Measurements from ENCODE around the gene PYM1.

DNA sequence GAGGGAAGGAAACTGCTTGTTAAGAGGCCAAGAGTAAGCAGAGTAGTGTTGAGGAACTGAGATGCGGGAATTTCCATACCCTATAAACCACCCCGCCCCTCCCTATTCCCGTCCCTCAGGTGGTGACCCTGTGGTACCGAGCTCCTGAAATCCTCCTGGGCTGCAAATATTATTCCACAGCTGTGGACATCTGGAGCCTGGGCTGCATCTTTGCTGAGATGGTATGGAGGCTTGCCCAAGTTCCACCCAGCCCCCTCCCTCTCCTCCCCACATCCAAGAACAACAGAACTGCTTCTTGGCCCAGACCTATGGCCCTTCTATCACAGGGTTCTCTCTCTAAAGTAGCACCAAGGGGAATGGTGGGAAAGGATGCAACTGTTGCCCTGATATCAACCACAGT, 41.7 kb upstream of the PYM1 start:
- TF ChIP-seq, protein P1, sequence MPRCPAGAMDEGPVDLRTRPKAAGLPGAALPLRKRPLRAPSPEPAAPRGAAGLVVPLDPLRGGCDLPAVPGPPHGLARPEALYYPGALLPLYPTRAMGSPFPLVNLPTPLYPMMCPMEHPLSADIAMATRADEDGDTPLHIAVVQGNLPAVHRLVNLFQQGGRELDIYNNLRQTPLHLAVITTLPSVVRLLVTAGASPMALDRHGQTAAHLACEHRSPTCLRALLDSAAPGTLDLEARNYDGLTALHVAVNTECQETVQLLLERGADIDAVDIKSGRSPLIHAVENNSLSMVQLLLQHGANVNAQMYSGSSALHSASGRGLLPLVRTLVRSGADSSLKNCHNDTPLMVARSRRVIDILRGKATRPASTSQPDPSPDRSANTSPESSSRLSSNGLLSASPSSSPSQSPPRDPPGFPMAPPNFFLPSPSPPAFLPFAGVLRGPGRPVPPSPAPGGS (IDR thresholded peaks at IDR 0.05): no peak
- TF ChIP-seq POLR2A (IDR thresholded peaks at IDR 0.05; ENCODE audit: low read length) (no peak), RFX5 (IDR thresholded peaks at IDR 0.05) (no peak), CHD4 (IDR thresholded peaks at IDR 0.05; ENCODE audit: borderline replicate concordance) (no peak), RCOR1 (IDR thresholded peaks at IDR 0.05; ENCODE audit: low read depth, low read length) (no peak), RAD21 (conservative IDR thresholded peaks at IDR 0.05 in 1 of 2, IDR thresholded peaks at IDR 0.05 in 1 of 2) (no peak), HOXB13 (CRISPR knock-in tag; IDR thresholded peaks at IDR 0.05; ENCODE audit: low read depth) (no peak), ZSCAN20 (CRISPR knock-in tag; IDR thresholded peaks at IDR 0.05) (no peak), JUN (IDR thresholded peaks at IDR 0.05) (no peak), MAZ (IDR thresholded peaks at IDR 0.05; ENCODE audit: borderline replicate concordance, low read depth, low read length) (no peak)
- TF ChIP-seq, protein P2, sequence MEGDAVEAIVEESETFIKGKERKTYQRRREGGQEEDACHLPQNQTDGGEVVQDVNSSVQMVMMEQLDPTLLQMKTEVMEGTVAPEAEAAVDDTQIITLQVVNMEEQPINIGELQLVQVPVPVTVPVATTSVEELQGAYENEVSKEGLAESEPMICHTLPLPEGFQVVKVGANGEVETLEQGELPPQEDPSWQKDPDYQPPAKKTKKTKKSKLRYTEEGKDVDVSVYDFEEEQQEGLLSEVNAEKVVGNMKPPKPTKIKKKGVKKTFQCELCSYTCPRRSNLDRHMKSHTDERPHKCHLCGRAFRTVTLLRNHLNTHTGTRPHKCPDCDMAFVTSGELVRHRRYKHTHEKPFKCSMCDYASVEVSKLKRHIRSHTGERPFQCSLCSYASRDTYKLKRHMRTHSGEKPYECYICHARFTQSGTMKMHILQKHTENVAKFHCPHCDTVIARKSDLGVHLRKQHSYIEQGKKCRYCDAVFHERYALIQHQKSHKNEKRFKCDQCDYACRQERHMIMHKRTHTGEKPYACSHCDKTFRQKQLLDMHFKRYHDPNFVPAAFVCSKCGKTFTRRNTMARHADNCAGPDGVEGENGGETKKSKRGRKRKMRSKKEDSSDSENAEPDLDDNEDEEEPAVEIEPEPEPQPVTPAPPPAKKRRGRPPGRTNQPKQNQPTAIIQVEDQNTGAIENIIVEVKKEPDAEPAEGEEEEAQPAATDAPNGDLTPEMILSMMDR (IDR thresholded peaks at IDR 0.05): no peak
- TF ChIP-seq, protein P3, sequence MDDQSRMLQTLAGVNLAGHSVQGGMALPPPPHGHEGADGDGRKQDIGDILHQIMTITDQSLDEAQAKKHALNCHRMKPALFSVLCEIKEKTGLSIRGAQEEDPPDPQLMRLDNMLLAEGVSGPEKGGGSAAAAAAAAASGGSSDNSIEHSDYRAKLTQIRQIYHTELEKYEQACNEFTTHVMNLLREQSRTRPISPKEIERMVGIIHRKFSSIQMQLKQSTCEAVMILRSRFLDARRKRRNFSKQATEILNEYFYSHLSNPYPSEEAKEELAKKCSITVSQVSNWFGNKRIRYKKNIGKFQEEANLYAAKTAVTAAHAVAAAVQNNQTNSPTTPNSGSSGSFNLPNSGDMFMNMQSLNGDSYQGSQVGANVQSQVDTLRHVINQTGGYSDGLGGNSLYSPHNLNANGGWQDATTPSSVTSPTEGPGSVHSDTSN (IDR thresholded peaks at IDR 0.05): no peak
- TF ChIP-seq, protein P4, sequence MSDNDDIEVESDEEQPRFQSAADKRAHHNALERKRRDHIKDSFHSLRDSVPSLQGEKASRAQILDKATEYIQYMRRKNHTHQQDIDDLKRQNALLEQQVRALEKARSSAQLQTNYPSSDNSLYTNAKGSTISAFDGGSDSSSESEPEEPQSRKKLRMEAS (IDR thresholded peaks at IDR 0.05): no peak

Measured in A549 (cell line).